ENCODE data around the gene RIT2.

Gene RIT2

GRCh38 chr18:43159926-43160325 lies 44.4 kb upstream of the RIT2 start:
- Histone ChIP-seq H3K27me3 (replicated peaks; ENCODE audit: insufficient read depth, low read length) (no peaks in the 10 kb centered on the region), H3K4me1 (ENCODE audit: low read length) (no peaks in the 10 kb centered on the region), H3K36me3 (replicated peaks; ENCODE audit: insufficient read depth, low read length) (no peaks in the 10 kb centered on the region), H3K4me3 (ENCODE audit: low read length) (no peak overlapping the region), H3K27ac (ENCODE audit: low read length) (no peak overlapping the region), H4K20me1 (ENCODE audit: insufficient read depth, low read length) (no peaks in the 10 kb centered on the region), H3K9me3 (replicated peaks; ENCODE audit: insufficient read depth, low read length) (no peaks in the 10 kb centered on the region), H3F3A (ENCODE audit: insufficient read depth, low read length) (no peaks in the 10 kb centered on the region), H3K4me2 (ENCODE audit: low read depth, low read length) (no peak overlapping the region), H3K9ac (ENCODE audit: low read length) (no peak overlapping the region), H3K79me2 (ENCODE audit: low read length) (no peaks in the 10 kb centered on the region), H3K9me2 (replicated peaks; ENCODE audit: insufficient read depth, low read length) (no peaks in the 10 kb centered on the region), H2AFZ (ENCODE audit: low read length) (no peak overlapping the region)
- DNase-seq: no peak
- TF ChIP-seq CTCF (IDR thresholded peaks at IDR 0.05; ENCODE audit: low read length) (no peak), EZH2phosphoT487 (IDR thresholded peaks at IDR 0.05; ENCODE audit: low read length) (no peak), EZH2 (optimal IDR thresholded peaks at IDR 0.05; ENCODE audit: low read depth, low read length) (no peak)

- no peak overlapping the region for H2AFZ ChIP-seq (ENCODE audit: low read length)
- H3F3A ChIP-seq (ENCODE audit: insufficient read depth, low read length): no peaks in the 10 kb centered on the region
- no peaks in the 10 kb centered on the region for H3K9me2 ChIP-seq (replicated peaks; ENCODE audit: insufficient read depth, low read length)
- TF ChIP-seq EZH2 (optimal IDR thresholded peaks at IDR 0.05; ENCODE audit: low read depth, low read length): no peak
- TF ChIP-seq CTCF (IDR thresholded peaks at IDR 0.05; ENCODE audit: low read length): no peak
- no peak for TF ChIP-seq EZH2phosphoT487 (IDR thresholded peaks at IDR 0.05; ENCODE audit: low read length)
- H3K4me2 ChIP-seq (ENCODE audit: low read depth, low read length): no peak overlapping the region
- no peaks in the 10 kb centered on the region for H3K27me3 ChIP-seq (replicated peaks; ENCODE audit: insufficient read depth, low read length)
- H4K20me1 ChIP-seq (ENCODE audit: insufficient read depth, low read length): no peaks in the 10 kb centered on the region
- H3K9ac ChIP-seq (ENCODE audit: low read length): no peak overlapping the region
- H3K4me3 ChIP-seq (ENCODE audit: low read length): no peak overlapping the region
- no peaks in the 10 kb centered on the region for H3K79me2 ChIP-seq (ENCODE audit: low read length)
- no peaks in the 10 kb centered on the region for H3K9me3 ChIP-seq (replicated peaks; ENCODE audit: insufficient read depth, low read length)
- no peak for DNase-seq
- H3K4me1 ChIP-seq (ENCODE audit: low read length): no peaks in the 10 kb centered on the region
- H3K36me3 ChIP-seq (replicated peaks; ENCODE audit: insufficient read depth, low read length): no peaks in the 10 kb centered on the region
- H3K27ac ChIP-seq (ENCODE audit: low read length): no peak overlapping the region
Observed at GRCh38 chr18:43159086-43159770, 43.7 kb upstream of the RIT2 start.

GRCh38 chr18:43158381-43158780 lies 42.9 kb upstream of the RIT2 start:
- no peak overlapping the region for H2AFZ ChIP-seq (ENCODE audit: low read length)
- H3K79me2 ChIP-seq (ENCODE audit: low read length): no peaks in the 10 kb centered on the region
- H3K4me1 ChIP-seq (ENCODE audit: low read length): no peaks in the 10 kb centered on the region
- no peak for TF ChIP-seq CTCF (IDR thresholded peaks at IDR 0.05; ENCODE audit: low read length)
- no peak for TF ChIP-seq EZH2phosphoT487 (IDR thresholded peaks at IDR 0.05; ENCODE audit: low read length)
- no peak for TF ChIP-seq EZH2 (optimal IDR thresholded peaks at IDR 0.05; ENCODE audit: low read depth, low read length)
- H3F3A ChIP-seq (ENCODE audit: insufficient read depth, low read length): no peaks in the 10 kb centered on the region
- no peaks in the 10 kb centered on the region for H3K27me3 ChIP-seq (replicated peaks; ENCODE audit: insufficient read depth, low read length)
- no peak overlapping the region for H3K4me2 ChIP-seq (ENCODE audit: low read depth, low read length)
- no peak overlapping the region for H3K4me3 ChIP-seq (ENCODE audit: low read length)
- H3K9me2 ChIP-seq (replicated peaks; ENCODE audit: insufficient read depth, low read length): no peaks in the 10 kb centered on the region
- H3K36me3 ChIP-seq (replicated peaks; ENCODE audit: insufficient read depth, low read length): no peaks in the 10 kb centered on the region
- H3K9me3 ChIP-seq (replicated peaks; ENCODE audit: insufficient read depth, low read length): no peaks in the 10 kb centered on the region
- no peak overlapping the region for H3K27ac ChIP-seq (ENCODE audit: low read length)
- no peak overlapping the region for H3K9ac ChIP-seq (ENCODE audit: low read length)
- no peaks in the 10 kb centered on the region for H4K20me1 ChIP-seq (ENCODE audit: insufficient read depth, low read length)
- DNase-seq: no peak
